ENCODE measurements around the gene MAST3. TPM values are rescaled to one million over a fixed set of nuclear protein-coding genes. Genes with fewer than 3 reads are reported as not detected.
A peak's percentile ranks its signal among the peaks of the same experiment; 100 is the strongest.

MAST3 gene
- polyA plus RNA-seq, 1 of the 3 experiments (the other 2 are of a cell fraction) = 4.5 TPM

DNA sequence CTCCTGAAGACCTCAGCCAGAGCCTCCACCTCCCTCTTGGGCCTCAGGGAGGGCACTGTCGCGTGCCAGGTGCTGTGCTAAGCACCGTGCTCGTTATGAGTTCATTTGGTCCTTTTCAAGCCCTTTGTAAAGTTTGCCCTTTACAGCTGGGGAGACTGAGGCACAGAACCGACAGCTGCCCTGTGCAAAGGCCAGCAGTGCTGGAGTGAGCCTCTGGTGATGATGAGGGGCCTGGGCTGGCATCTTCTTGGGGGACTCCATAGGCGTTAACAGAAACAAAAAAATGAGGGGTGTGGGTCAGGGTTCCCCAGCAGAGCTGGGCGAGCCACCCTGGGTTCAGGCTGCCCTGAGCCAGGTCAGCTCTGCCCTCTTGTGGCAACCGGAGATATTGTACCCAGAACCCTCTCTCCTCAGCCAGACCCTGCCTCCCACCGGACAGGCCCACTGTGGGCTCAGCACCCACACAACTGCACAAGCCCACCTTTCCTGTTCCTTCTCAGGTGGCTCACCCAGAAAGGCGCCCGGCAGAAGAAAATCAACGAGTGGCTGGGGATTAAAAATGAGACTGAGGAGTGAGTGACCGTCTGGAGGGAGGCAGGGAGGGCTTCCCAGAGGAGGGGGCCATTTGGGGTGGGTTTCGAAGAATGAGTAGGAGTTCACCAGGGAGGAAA, 70.5 kb downstream of the MAST3 start:
- no peaks in the 10 kb centered on the region for H3K9me3 ChIP-seq
- no peak overlapping the region for H3K27ac ChIP-seq (ENCODE audit: low read depth in 2 of 2, low read length in 1 of 2)
- ChIA-PET CTCF (interaction anchor here (0.6 to 9.4 kb wide), 21 partner anchors 9 to 746 kb away, joined by 3 to 78 read pairs (median 4); partner anchors contain the start of gene PIK3R2), POLR2A (interaction anchor here (0.6 to 1.7 kb wide), 3 partner anchors 55 to 103 kb away, joined by 3 to 4 read pairs (median 3); no protein-coding TSS in a partner anchor)
- WGBS (ENCODE audit: low lambda C conversion rate) = 61% methylated on average over 14 of the region's 14 CpGs
- no peak for TF ChIP-seq EP300 (IDR thresholded peaks at IDR 0.05; ENCODE audit: borderline replicate concordance in 1 of 2, low read depth in 1 of 2, low read length in 1 of 2)
- no peak for TF ChIP-seq SIN3A (IDR thresholded peaks at IDR 0.05; ENCODE audit: borderline replicate concordance, low read depth, low read length)
- TF ChIP-seq IRF3 (IDR thresholded peaks at IDR 0.05; ENCODE audit: low read depth, low read length) = no peak
- no peak for TF ChIP-seq JUND (IDR thresholded peaks at IDR 0.05)
- TF ChIP-seq SMC3 (IDR thresholded peaks at IDR 0.05; ENCODE audit: low read depth, low read length) = peak; percentile 51
- TF ChIP-seq CTCF (IDR thresholded peaks at IDR 0.05) = peak; percentile 70
- peak; percentile 77 for TF ChIP-seq RAD21 (IDR thresholded peaks at IDR 0.05; ENCODE audit: low read length)
- peaks cover 28 to 30% of the 10 kb centered on the region in 2 experiments for H3K36me3 ChIP-seq (replicated peaks in 1 of 2; ENCODE audit: control insufficient read depth in 1 of 2, insufficient read depth in 2 of 2, low read length in 1 of 2)
- H3K9ac ChIP-seq = no peak overlapping the region
- no peaks in the 10 kb centered on the region; a peak in 1 of 4 replicates for H3K4me1 ChIP-seq (ENCODE audit: control insufficient read depth in 1 of 2, insufficient read depth in 2 of 2, low read depth in 1 of 2, low read length in 1 of 2)
- no peaks in the 10 kb centered on the region for H3K27me3 ChIP-seq (ENCODE audit: insufficient read depth)
- H3K9me2 ChIP-seq = no peaks in the 10 kb centered on the region
- H3K4me3 ChIP-seq (ENCODE audit: low read depth in 2 of 2, low read length in 1 of 2) = no peak overlapping the region
- no peaks in the 10 kb centered on the region for H3K79me2 ChIP-seq (ENCODE audit: insufficient read depth)
- H4K20me1 ChIP-seq (ENCODE audit: insufficient read depth) = no peaks in the 10 kb centered on the region
- no peak overlapping the region for H3K4me2 ChIP-seq
- H2AFZ ChIP-seq (ENCODE audit: low read depth) = no peak overlapping the region
- peaks cover 13% of the 10 kb centered on the region for H3F3A ChIP-seq (replicated peaks; ENCODE audit: insufficient read depth)
- DNase-seq = peak; percentile 94

DNA sequence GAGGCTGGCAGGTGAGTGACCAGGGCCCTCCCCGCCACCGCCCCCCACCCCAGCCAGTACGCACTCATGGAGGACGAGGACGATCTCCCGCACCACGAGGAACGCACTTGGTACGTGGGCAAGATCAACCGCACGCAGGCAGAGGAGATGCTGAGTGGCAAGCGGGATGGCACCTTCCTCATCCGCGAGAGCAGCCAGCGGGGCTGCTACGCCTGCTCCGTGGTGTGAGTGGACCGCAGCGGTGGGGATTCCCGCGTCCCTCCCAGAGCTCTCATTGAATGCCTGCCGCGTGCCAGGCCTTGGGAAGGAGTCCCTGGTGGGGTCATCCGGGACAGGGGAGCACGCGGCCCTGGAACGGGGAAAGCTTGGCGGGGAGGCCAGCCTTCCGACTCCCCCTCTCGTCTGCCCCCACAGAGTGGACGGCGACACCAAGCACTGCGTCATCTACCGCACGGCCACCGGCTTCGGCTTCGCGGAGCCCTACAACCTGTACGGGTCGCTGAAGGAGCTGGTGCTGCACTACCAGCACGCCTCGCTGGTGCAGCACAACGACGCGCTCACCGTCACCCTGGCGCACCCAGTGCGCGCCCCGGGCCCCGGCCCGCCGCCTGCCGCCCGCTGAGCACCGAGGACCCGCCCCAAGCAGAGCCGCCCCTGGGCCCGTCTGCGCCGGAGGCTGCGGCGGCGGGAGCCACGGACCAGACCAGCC, 71.2 kb downstream of the MAST3 start:
- POLR2A ChIA-PET = interaction anchor here (0.6 to 1.7 kb wide), 2 partner anchors 56 to 59 kb away, joined by 3 to 4 read pairs; no protein-coding TSS in a partner anchor

More for the DNA sequence above, 71.2 kb downstream of the MAST3 start:
- H3K9me3 ChIP-seq = no peaks in the 10 kb centered on the region
- no peaks in the 10 kb centered on the region for H3K9me2 ChIP-seq
- no peak overlapping the region for H3K4me2 ChIP-seq
- 96% methylated on average over 23 of the region's 66 CpGs for WGBS (ENCODE audit: low lambda C conversion rate)
- no peak overlapping the region for H3K4me3 ChIP-seq (ENCODE audit: low read depth in 2 of 2, low read length in 1 of 2)
- peak; percentile 29 for DNase-seq
- no peak overlapping the region for H2AFZ ChIP-seq (ENCODE audit: low read depth)
- peaks cover 13% of the 10 kb centered on the region for H3F3A ChIP-seq (replicated peaks; ENCODE audit: insufficient read depth)
- no peaks in the 10 kb centered on the region for H3K27me3 ChIP-seq (ENCODE audit: insufficient read depth)
- CTCF ChIA-PET = interaction anchor here (0.9 to 9.4 kb wide), 15 partner anchors 8 to 162 kb away, joined by 3 to 78 read pairs (median 4); partner anchors contain the start of gene PIK3R2
- no peaks in the 10 kb centered on the region for H4K20me1 ChIP-seq (ENCODE audit: insufficient read depth)
- H3K27ac ChIP-seq (ENCODE audit: low read depth in 2 of 2, low read length in 1 of 2) = no peak overlapping the region
- no peaks in the 10 kb centered on the region for H3K79me2 ChIP-seq (ENCODE audit: insufficient read depth)
- no peak overlapping the region for H3K9ac ChIP-seq
- H3K4me1 ChIP-seq (ENCODE audit: control insufficient read depth in 1 of 2, insufficient read depth in 2 of 2, low read depth in 1 of 2, low read length in 1 of 2) = peaks cover 0 to 4% of the 10 kb centered on the region in 2 experiments; a peak in 1 of 4 replicates
- H3K36me3 ChIP-seq (replicated peaks in 1 of 2; ENCODE audit: control insufficient read depth in 1 of 2, insufficient read depth in 2 of 2, low read length in 1 of 2) = peaks cover 25 to 26% of the 10 kb centered on the region in 2 experiments
- TF ChIP-seq NFIC (IDR thresholded peaks at IDR 0.05; ENCODE audit: borderline replicate concordance) (no peak), GABPA (IDR thresholded peaks at IDR 0.05; ENCODE audit: low read depth) (no peak), CHD2 (IDR thresholded peaks at IDR 0.05; ENCODE audit: low read length, partially characterized antibody) (no peak), PBX3 (IDR thresholded peaks at IDR 0.05) (no peak), EZH2phosphoT487 (IDR thresholded peaks at IDR 0.05; ENCODE audit: borderline replicate concordance, low read depth) (no peak), IRF3 (IDR thresholded peaks at IDR 0.05; ENCODE audit: low read depth, low read length) (no peak)
